ENCODE measurements around the gene SLC10A1.

SLC10A1 gene

GRCh38 chr14:69808919-69809808 lies 12.1 kb upstream of the SLC10A1 start:
- no peak for DNase-seq (ENCODE audit: low read depth)

- DNase-seq (ENCODE audit: low read depth), result no peak
These were observed 10.2 kb upstream of the SLC10A1 start for GRCh38 chr14:69807192-69807591.

- DNase-seq (ENCODE audit: low read depth), result no peak
These were observed 7.9 kb upstream of the SLC10A1 start for GRCh38 chr14:69804902-69805301.

GRCh38 chr14:69803753-69804152 lies 6.7 kb upstream of the SLC10A1 start:
- DNase-seq (ENCODE audit: low read depth), result no peak

- no peak for DNase-seq (ENCODE audit: low read depth)
These were observed 1.3 kb upstream of the SLC10A1 start for GRCh38 chr14:69798339-69798735.

GRCh38 chr14:69797573-69798338 lies 715 bp upstream of the SLC10A1 start:
- DNase-seq (ENCODE audit: low read depth), result no peak

- DNase-seq (ENCODE audit: low read depth), result no peak
These were observed 1.4 kb downstream of the SLC10A1 start for GRCh38 chr14:69795691-69796090.

- DNase-seq (ENCODE audit: low read depth), result no peak
These were observed 2.2 kb downstream of the SLC10A1 start for GRCh38 chr14:69794791-69795190.

- no peak for DNase-seq (ENCODE audit: low read depth)
These were observed 4.1 kb downstream of the SLC10A1 start for GRCh38 chr14:69792887-69793421.

GRCh38 chr14:69789118-69789640 lies 7.9 kb downstream of the SLC10A1 start:
- DNase-seq (ENCODE audit: low read depth), result no peak

GRCh38 chr14:69786603-69787002 lies 10.4 kb downstream of the SLC10A1 start:
- no peak for DNase-seq (ENCODE audit: low read depth)

- DNase-seq (ENCODE audit: low read depth), result no peak
These were observed 12.1 kb downstream of the SLC10A1 start for GRCh38 chr14:69784942-69785341.

GRCh38 chr14:69780952-69781351 lies 16.1 kb downstream of the SLC10A1 start:
- no peak for DNase-seq (ENCODE audit: low read depth)

- no peak for DNase-seq (ENCODE audit: low read depth)
These were observed 16.9 kb downstream of the SLC10A1 start for GRCh38 chr14:69780092-69780491.

- no peak for DNase-seq (ENCODE audit: low read depth)
These were observed 18.0 kb downstream of the SLC10A1 start for GRCh38 chr14:69779088-69779487.

GRCh38 chr14:69776875-69777453 lies 20.1 kb downstream of the SLC10A1 start:
- no peak for DNase-seq (ENCODE audit: low read depth)

GRCh38 chr14:69775012-69775411 lies 22.0 kb downstream of the SLC10A1 start:
- no peak for DNase-seq (ENCODE audit: low read depth)

- no peak for DNase-seq (ENCODE audit: low read depth)
These were observed 23.3 kb downstream of the SLC10A1 start for GRCh38 chr14:69773571-69774276.

GRCh38 chr14:69772082-69773017 lies 24.7 kb downstream of the SLC10A1 start:
- DNase-seq (ENCODE audit: low read depth), result no peak

GRCh38 chr14:69771136-69771535 lies 25.9 kb downstream of the SLC10A1 start:
- DNase-seq (ENCODE audit: low read depth), result no peak
